Natural killer cell (primary cell): ENCODE data around the gene AFAP1L1. TPM values are rescaled to one million over a fixed set of nuclear protein-coding genes. Genes with fewer than 3 reads are reported as not detected.

Source experiments
- ATAC-seq, 3 donors: fragments of 150-1000 bp in 2 of 3; fragments of 200-7000 bp in 1 of 3; cut with Tn5 transposase; 1 replicate in 1 of 3; 2 replicates in 2 of 3; pipeline ENCODE4 v1.10.0; 2021; ENCODE audit warnings: mild to moderate bottlenecking in 2 of 3, moderate library complexity in 2 of 3
- DNase-seq, 2 donors: peaks; one replicate each; pipeline versions ENCODE4 v3.0.0 to v3.0.0-alpha.2; 2013 to 2021; ENCODE audit warnings: mixed read lengths in 1 of 2
- H3K27ac ChIP-seq: one replicate; pipeline ENCODE4 v1.5.1; 2013; ENCODE audit warnings: mild to moderate bottlenecking, low read length
- H3K27me3 ChIP-seq: one replicate; pipeline ENCODE4 v1.6.1; 2013; ENCODE audit warnings: low read length; ENCODE audit not compliant: control insufficient read depth, insufficient read depth
- H3K36me3 ChIP-seq: one replicate; pipeline ENCODE4 v1.6.1; 2013; ENCODE audit warnings: low read length; ENCODE audit not compliant: control insufficient read depth, insufficient read depth
- H3K4me1 ChIP-seq: one replicate; pipeline ENCODE4 v1.6.1; 2013; ENCODE audit warnings: low read length; ENCODE audit not compliant: control insufficient read depth, insufficient read depth
- H3K4me3 ChIP-seq: one replicate; pipeline ENCODE4 v1.5.1; 2013; ENCODE audit warnings: low read length
- H3K9me3 ChIP-seq: one replicate; pipeline ENCODE4 v1.6.1; 2013; ENCODE audit warnings: low read length; ENCODE audit not compliant: control insufficient read depth, insufficient read depth
- H3K27ac Mint-ChIP-seq, 2 donors: one replicate each; pipeline ENCODE4 v1.8.0; 2022; ENCODE audit warnings: mild to moderate bottlenecking in 2 of 2, mixed read lengths in 2 of 2, moderate library complexity in 1 of 2
- H3K27me3 Mint-ChIP-seq, 2 donors: one replicate each; pipeline ENCODE4 v1.8.0; 2022; ENCODE audit warnings: low read depth in 2 of 2, mixed read lengths in 2 of 2
- H3K36me3 Mint-ChIP-seq: one replicate; pipeline ENCODE4 v1.8.0; 2022; ENCODE audit warnings: mixed read lengths
- H3K4me1 Mint-ChIP-seq, 2 donors: one replicate each; pipeline ENCODE4 v1.8.0; 2022; ENCODE audit warnings: mixed read lengths in 2 of 2
- H3K4me3 Mint-ChIP-seq: one replicate; pipeline ENCODE4 v1.8.0; 2022; ENCODE audit warnings: mild to moderate bottlenecking, moderate library complexity, mixed read lengths
- H3K9me3 Mint-ChIP-seq, 2 donors: one replicate each; pipeline ENCODE4 v1.8.0; 2022; ENCODE audit warnings: mixed read lengths in 2 of 2
- CTCF ChIP-seq: fragments of 200-600 bp; IDR thresholded peaks from one replicate; pipeline ENCODE4 v1.8.0; 2022; ENCODE audit warnings: antibody characterized with exemption
- WGBS: methylation state at CpG from one replicate; pipeline ENCODE4 v1.1.7; 2013; ENCODE audit warnings: missing lambda C conversion rate; ENCODE audit not compliant: insufficient coverage; 5-methylcytosine and 5-hydroxymethylcytosine counted together
- intact Hi-C: fragments of 100-400 bp; cut with micrococcal nuclease; formaldehyde crosslinking; loops from one replicate; pipeline ENCODE4 v1.14.2; 2022
- total RNA-seq, 4 donors: library from RNA; stranded (reverse); fragments of 120-200 nt in 1 of 4; gene quantifications; one replicate each; pipeline versions ENCODE4 v1.2.3 to v1.2.4, GENCODE V29; 2013 to 2022

The AFAP1L1 gene
- total RNA-seq, 3 donors from 2014 or later (not counting 1 experiment from before 2014, with no cell fraction given): 0.23 to 1.5 TPM; not detected in 1

DNA sequence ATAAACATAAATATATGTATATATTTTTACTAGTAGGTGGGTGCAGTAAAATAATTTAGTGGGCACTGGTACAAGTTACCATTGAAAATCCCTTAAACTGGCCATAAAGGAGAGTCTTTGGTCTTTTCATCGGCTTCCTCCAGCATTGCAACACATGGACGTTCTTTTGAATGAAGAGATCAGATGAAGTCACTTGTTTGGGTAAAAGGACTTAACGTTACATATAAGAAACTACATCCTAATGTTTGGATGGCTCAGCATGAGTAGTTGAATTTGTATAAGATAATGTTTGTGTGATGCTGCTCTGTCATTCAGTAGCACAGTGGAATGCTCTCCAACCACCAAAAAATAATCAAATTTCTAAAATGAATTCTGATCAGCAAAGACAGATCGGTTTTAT lies 31.6 kb downstream of the AFAP1L1 start:
- H3K27ac ChIP-seq: no peak overlapping the region
- H3K4me3 ChIP-seq: no peak overlapping the region
- no peak overlapping the region for H3K4me3 Mint-ChIP-seq
- WGBS: 96% methylated on average over 3 of the region's 4 CpGs
- no peaks in the 10 kb centered on the region for H3K9me3 ChIP-seq
- H3K4me1 Mint-ChIP-seq: no peaks in the 10 kb centered on the region
- DNase-seq (no peak), ATAC-seq (no peak)
- H3K36me3 ChIP-seq: no peaks in the 10 kb centered on the region
- peaks cover 5 to 7% of the 10 kb centered on the region in 2 donors for H3K27me3 Mint-ChIP-seq
- no peaks in the 10 kb centered on the region for H3K9me3 Mint-ChIP-seq
- no peak for TF ChIP-seq CTCF
- H3K27ac Mint-ChIP-seq: no peak overlapping the region
- no peaks in the 10 kb centered on the region for H3K4me1 ChIP-seq
- H3K36me3 Mint-ChIP-seq: no peaks in the 10 kb centered on the region
- intact Hi-C loops: no loop called here
- H3K27me3 ChIP-seq: no peaks in the 10 kb centered on the region

DNA sequence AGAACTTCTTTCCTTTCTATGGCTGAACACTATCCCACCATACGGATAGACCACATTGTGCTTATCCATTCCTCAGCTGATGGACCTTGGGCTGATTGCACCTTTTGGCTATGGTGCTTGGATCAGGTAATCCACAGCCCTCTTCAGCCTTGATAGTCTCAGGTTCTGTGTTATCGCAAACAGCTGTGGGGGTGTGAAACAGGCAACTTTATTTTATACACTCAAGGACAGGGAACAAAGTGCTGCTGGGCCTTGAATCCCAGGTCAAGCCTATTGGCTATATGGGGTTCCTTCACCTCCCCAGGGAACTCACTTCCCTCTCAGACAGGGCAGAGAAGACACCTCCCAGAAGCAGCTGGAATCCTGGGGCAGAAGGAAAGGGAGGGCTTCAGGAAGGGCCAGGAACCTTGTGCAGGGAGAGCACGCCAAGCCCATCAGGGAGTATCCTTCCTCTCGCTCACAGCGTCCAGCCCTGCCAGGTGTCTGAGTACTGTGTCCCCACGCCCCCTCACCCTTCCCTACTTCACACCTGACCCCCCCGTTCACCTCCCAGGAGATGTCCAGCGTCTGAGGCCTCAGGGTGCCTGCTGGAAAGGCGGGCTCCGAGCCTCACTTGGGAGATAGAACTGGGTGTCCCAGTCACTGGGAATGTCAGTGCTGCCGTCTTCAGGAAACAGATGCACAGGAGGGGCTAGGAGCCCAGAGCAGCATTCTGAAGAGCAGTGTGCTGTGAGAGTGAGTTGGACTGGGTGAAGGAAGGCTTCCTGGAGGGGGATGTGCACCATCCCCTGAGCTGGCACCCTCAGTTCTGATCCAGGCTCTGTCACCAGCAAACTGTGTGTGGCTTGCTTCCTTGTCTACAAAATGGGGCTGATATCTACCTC lies 32.8 kb downstream of the AFAP1L1 start:
- no peak overlapping the region for H3K4me3 Mint-ChIP-seq
- H3K27ac Mint-ChIP-seq: no peak overlapping the region
- WGBS: 76% methylated on average over 11 of the region's 11 CpGs
- H3K9me3 Mint-ChIP-seq: no peaks in the 10 kb centered on the region
- Histone ChIP-seq H3K27ac (no peak overlapping the region), H3K4me1 (no peaks in the 10 kb centered on the region), H3K9me3 (no peaks in the 10 kb centered on the region), H3K4me3 (no peak overlapping the region), H3K36me3 (no peaks in the 10 kb centered on the region), H3K27me3 (no peaks in the 10 kb centered on the region)
- peaks cover 0 to 5% of the 10 kb centered on the region in 2 donors for H3K27me3 Mint-ChIP-seq
- DNase-seq (no peak), ATAC-seq (no peak)
- H3K36me3 Mint-ChIP-seq: no peaks in the 10 kb centered on the region
- intact Hi-C loops: no loop called here
- no peaks in the 10 kb centered on the region for H3K4me1 Mint-ChIP-seq
- no peak for TF ChIP-seq CTCF

GRCh38 chr5:149309354-149309753 lies 37.7 kb downstream of the AFAP1L1 start:
- Mint-ChIP-seq H3K4me3 (no peak overlapping the region), H3K4me1 (no peaks in the 10 kb centered on the region), H3K36me3 (no peaks in the 10 kb centered on the region), H3K9me3 (no peaks in the 10 kb centered on the region), H3K27me3 (peaks cover 0 to 2% of the 10 kb centered on the region in 2 donors), H3K27ac (no peak overlapping the region)
- 87% methylated on average over 6 of the region's 6 CpGs for WGBS
- ATAC-seq (no peak), DNase-seq (no peak)
- intact Hi-C loops: no loop called here
- no peaks in the 10 kb centered on the region for H3K27me3 ChIP-seq
- no peak overlapping the region for H3K27ac ChIP-seq
- H3K9me3 ChIP-seq: no peaks in the 10 kb centered on the region
- H3K4me1 ChIP-seq: no peaks in the 10 kb centered on the region
- H3K4me3 ChIP-seq: no peak overlapping the region
- no peaks in the 10 kb centered on the region for H3K36me3 ChIP-seq
- TF ChIP-seq CTCF: no peak
